ENCODE data around the gene ATP6V0A4. TPM values are rescaled to one million over a fixed set of nuclear protein-coding genes. Genes with fewer than 3 reads are reported as not detected.
A peak's percentile ranks its signal among the peaks of the same experiment; 100 is the strongest.

The ATP6V0A4 gene
- total and polyA plus RNA-seq, 4 experiments from 2014 or later: not detected

GRCh38 chr7:138756591-138757242, 41.3 kb downstream of the ATP6V0A4 start:
- Histone ChIP-seq H3K4me3 (ENCODE audit: low read length in 2 of 2) (no peak overlapping the region), H3K27ac (ENCODE audit: low read depth, low read length) (no peak overlapping the region), H3K27me3 (ENCODE audit: insufficient read depth, low read length) (no peaks in the 10 kb centered on the region), H3K4me1 (ENCODE audit: insufficient read depth, low read length) (peaks cover 20% of the 10 kb centered on the region), H3K36me3 (ENCODE audit: insufficient read depth, low read length) (no peaks in the 10 kb centered on the region), H3K9me3 (ENCODE audit: control insufficient read depth in 1 of 2, low read length in 2 of 2) (no peaks in the 10 kb centered on the region)
- no peak overlapping the region for H3K4me3 Mint-ChIP-seq
- peaks cover 16 to 43% (median 23%) of the 10 kb centered on the region in 4 donors for H3K4me1 Mint-ChIP-seq
- H3K27me3 Mint-ChIP-seq: no peaks in the 10 kb centered on the region
- no peaks in the 10 kb centered on the region for H3K36me3 Mint-ChIP-seq
- POLR2A ChIA-PET (ENCODE audit: partially characterized antibody): interaction anchor here (0.6 kb wide), 1 partner anchor 44 kb away, joined by 3 read pairs; no protein-coding TSS in a partner anchor
- DNase-seq: no peak
- CTCF ChIA-PET (ENCODE audit: partially characterized antibody): interaction anchor here (0.8 to 2.0 kb wide), 2 partner anchors 14 to 129 kb away, joined by 4 to 6 read pairs; no protein-coding TSS in a partner anchor
- peaks cover 0 to 4% (median 0%) of the 10 kb centered on the region in 8 donors for H3K9me3 Mint-ChIP-seq
- intact Hi-C loops (cut with micrococcal nuclease): loop anchor here (10.0 kb wide), 1 partner anchor 358 kb away; no protein-coding TSS in a partner anchor
- H3K27ac Mint-ChIP-seq: peak overlapping the region in 4 of 7 donors; percentile 4 to 60 (median 14)

DNA sequence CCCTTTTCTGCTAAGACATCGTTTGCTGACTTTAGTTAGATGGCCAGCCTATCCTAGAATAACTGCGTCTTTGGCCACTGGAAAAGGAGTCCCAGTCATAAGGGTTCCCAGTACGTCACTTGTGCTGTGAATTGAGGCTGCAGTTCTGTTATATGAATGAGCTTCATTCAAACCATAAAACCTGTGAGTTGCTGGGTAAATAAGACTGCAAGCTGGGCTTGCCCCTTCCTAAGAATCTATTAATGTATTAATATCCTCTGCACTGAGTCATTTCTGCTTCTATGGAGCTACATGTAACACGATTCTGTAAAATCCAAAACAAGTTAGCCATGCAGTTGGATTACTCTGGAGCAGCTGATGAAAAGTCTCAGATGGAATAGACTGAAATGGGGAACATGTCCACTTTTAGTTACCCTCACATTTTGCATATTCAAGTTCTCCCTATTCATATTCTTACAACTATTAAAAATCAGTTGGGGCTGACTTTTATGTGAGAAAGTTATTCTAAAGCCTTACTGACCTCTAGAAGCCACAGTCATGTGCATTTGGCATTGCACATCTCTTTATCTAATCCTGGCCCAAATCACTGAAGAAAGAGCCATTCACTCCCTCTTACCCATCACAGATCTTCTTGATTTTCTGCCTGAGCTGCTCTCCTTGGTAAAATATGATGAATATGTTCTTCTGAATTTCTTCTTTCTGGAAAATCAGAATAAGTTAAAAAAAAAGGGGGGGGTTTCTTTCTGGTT, 42.0 kb downstream of the ATP6V0A4 start:
- no peaks in the 10 kb centered on the region for H3K9me3 ChIP-seq (ENCODE audit: control insufficient read depth in 1 of 2, low read length in 2 of 2)
- DNase-seq: no peak
- ChIA-PET CTCF (ENCODE audit: partially characterized antibody) (interaction anchor here (1.2 to 2.0 kb wide), 3 partner anchors 12 to 130 kb away, joined by 4 to 6 read pairs (median 5); no protein-coding TSS in a partner anchor), POLR2A (ENCODE audit: partially characterized antibody) (no interaction called here)
- H3K27me3 ChIP-seq (ENCODE audit: insufficient read depth, low read length): no peaks in the 10 kb centered on the region
- H3K27me3 Mint-ChIP-seq: no peaks in the 10 kb centered on the region
- intact Hi-C loops (cut with micrococcal nuclease): loop anchor here (10.0 kb wide), 1 partner anchor 359 kb away; no protein-coding TSS in a partner anchor
- no peak overlapping the region for H3K4me3 ChIP-seq (ENCODE audit: low read length in 2 of 2)
- no peaks in the 10 kb centered on the region for H3K36me3 Mint-ChIP-seq
- peaks cover 27% of the 10 kb centered on the region for H3K4me1 ChIP-seq (ENCODE audit: insufficient read depth, low read length)
- peak overlapping the region in 5 of 7 donors; percentile 32 to 85 (median 43) for H3K27ac Mint-ChIP-seq
- no peak overlapping the region for H3K27ac ChIP-seq (ENCODE audit: low read depth, low read length)
- H3K36me3 ChIP-seq (ENCODE audit: insufficient read depth, low read length): no peaks in the 10 kb centered on the region
- no peak overlapping the region for H3K4me3 Mint-ChIP-seq
- H3K9me3 Mint-ChIP-seq: peaks cover 0 to 4% (median 0%) of the 10 kb centered on the region in 8 donors
- peaks cover 21 to 50% (median 28%) of the 10 kb centered on the region in 4 donors for H3K4me1 Mint-ChIP-seq

- H3K9me3 Mint-ChIP-seq: peaks cover 0 to 4% (median 0%) of the 10 kb centered on the region in 8 donors
- Histone ChIP-seq H3K27ac (ENCODE audit: low read depth, low read length) (no peak overlapping the region), H3K4me3 (ENCODE audit: low read length in 2 of 2) (no peak overlapping the region), H3K4me1 (ENCODE audit: insufficient read depth, low read length) (peaks cover 32% of the 10 kb centered on the region), H3K36me3 (ENCODE audit: insufficient read depth, low read length) (no peaks in the 10 kb centered on the region), H3K27me3 (ENCODE audit: insufficient read depth, low read length) (no peaks in the 10 kb centered on the region), H3K9me3 (ENCODE audit: control insufficient read depth in 1 of 2, low read length in 2 of 2) (no peaks in the 10 kb centered on the region)
- ChIA-PET CTCF (ENCODE audit: partially characterized antibody) (interaction anchor here (1.2 to 2.0 kb wide), 3 partner anchors 13 to 131 kb away, joined by 4 to 6 read pairs (median 5); no protein-coding TSS in a partner anchor), POLR2A (ENCODE audit: partially characterized antibody) (no interaction called here)
- no peaks in the 10 kb centered on the region for H3K36me3 Mint-ChIP-seq
- intact Hi-C loops (cut with micrococcal nuclease): loop anchor here (10.0 kb wide), 1 partner anchor 359 kb away; no protein-coding TSS in a partner anchor
- no peak overlapping the region for H3K4me3 Mint-ChIP-seq
- no peak for DNase-seq
- H3K4me1 Mint-ChIP-seq: peaks cover 27 to 57% (median 35%) of the 10 kb centered on the region in 4 donors
- H3K27me3 Mint-ChIP-seq: no peaks in the 10 kb centered on the region
- peak overlapping the region in 6 of 7 donors; percentile 23 to 85 (median 62) for H3K27ac Mint-ChIP-seq
Observed at GRCh38 chr7:138755331-138755747, 42.7 kb downstream of the ATP6V0A4 start.

- Histone ChIP-seq H3K27ac (ENCODE audit: low read depth, low read length) (no peak overlapping the region), H3K36me3 (ENCODE audit: insufficient read depth, low read length) (no peaks in the 10 kb centered on the region), H3K9me3 (ENCODE audit: control insufficient read depth in 1 of 2, low read length in 2 of 2) (no peaks in the 10 kb centered on the region), H3K27me3 (ENCODE audit: insufficient read depth, low read length) (no peaks in the 10 kb centered on the region), H3K4me1 (ENCODE audit: insufficient read depth, low read length) (peaks cover 36% of the 10 kb centered on the region), H3K4me3 (ENCODE audit: low read length in 2 of 2) (no peak overlapping the region)
- Mint-ChIP-seq H3K36me3 (no peaks in the 10 kb centered on the region), H3K9me3 (peaks cover 0 to 4% (median 0%) of the 10 kb centered on the region in 8 donors), H3K4me1 (peaks cover 37 to 74% (median 47%) of the 10 kb centered on the region in 4 donors), H3K27ac (peak overlapping the region; percentile 91 to 98 (median 96)), H3K27me3 (no peaks in the 10 kb centered on the region), H3K4me3 (peak overlapping the region in 5 of 8 donors; percentile 7 to 78 (median 59))
- CTCF ChIA-PET (ENCODE audit: partially characterized antibody): interaction anchor here (1.9 to 6.3 kb wide), 2 partner anchors 15 to 133 kb away, joined by 5 to 49 read pairs; no protein-coding TSS in a partner anchor
- intact Hi-C loops (cut with micrococcal nuclease): loop anchor here (2.0 to 10.0 kb wide), 4 partner anchors 229 to 587 kb away; partner anchors contain the start of genes FMC1, KIAA1549 and UBN2
- peak in 3 of 5 donors; percentile 4 to 65 (median 18) for DNase-seq
- POLR2A ChIA-PET (ENCODE audit: partially characterized antibody): no interaction called here
Observed at GRCh38 chr7:138753610-138754009, 44.4 kb downstream of the ATP6V0A4 start.

GRCh38 chr7:138753150-138753518, 44.9 kb downstream of the ATP6V0A4 start:
- Histone ChIP-seq H3K9me3 (ENCODE audit: control insufficient read depth in 1 of 2, low read length in 2 of 2) (no peaks in the 10 kb centered on the region), H3K36me3 (ENCODE audit: insufficient read depth, low read length) (no peaks in the 10 kb centered on the region), H3K4me3 (ENCODE audit: low read length in 2 of 2) (peak overlapping the region in 1 of 2 donors; percentile 37), H3K27ac (ENCODE audit: low read depth, low read length) (peak overlapping the region; percentile 60), H3K27me3 (ENCODE audit: insufficient read depth, low read length) (no peaks in the 10 kb centered on the region), H3K4me1 (ENCODE audit: insufficient read depth, low read length) (peaks cover 36% of the 10 kb centered on the region)
- ChIA-PET POLR2A (ENCODE audit: partially characterized antibody) (interaction anchor here (0.8 to 1.4 kb wide), 10 partner anchors 10 to 380 kb away, joined by 3 to 12 read pairs (median 4); partner anchors contain the start of gene TRIM24), CTCF (ENCODE audit: partially characterized antibody) (interaction anchor here (1.0 to 6.3 kb wide), 6 partner anchors 9 to 133 kb away, joined by 3 to 49 read pairs (median 4); no protein-coding TSS in a partner anchor)
- no peaks in the 10 kb centered on the region for H3K36me3 Mint-ChIP-seq
- H3K9me3 Mint-ChIP-seq: peaks cover 0 to 4% (median 0%) of the 10 kb centered on the region in 8 donors
- H3K27ac Mint-ChIP-seq: peak overlapping the region; percentile 91 to 98 (median 96)
- peaks cover 37 to 76% (median 49%) of the 10 kb centered on the region in 4 donors for H3K4me1 Mint-ChIP-seq
- H3K4me3 Mint-ChIP-seq: peak overlapping the region in 7 of 8 donors; percentile 28 to 78 (median 59)
- H3K27me3 Mint-ChIP-seq: no peaks in the 10 kb centered on the region
- DNase-seq: peak in 1 of 5 donors; percentile 5
- intact Hi-C loops (cut with micrococcal nuclease): loop anchor here (2.0 to 10.0 kb wide), 4 partner anchors 229 to 588 kb away; partner anchors contain the start of genes FMC1, KIAA1549 and UBN2

DNA sequence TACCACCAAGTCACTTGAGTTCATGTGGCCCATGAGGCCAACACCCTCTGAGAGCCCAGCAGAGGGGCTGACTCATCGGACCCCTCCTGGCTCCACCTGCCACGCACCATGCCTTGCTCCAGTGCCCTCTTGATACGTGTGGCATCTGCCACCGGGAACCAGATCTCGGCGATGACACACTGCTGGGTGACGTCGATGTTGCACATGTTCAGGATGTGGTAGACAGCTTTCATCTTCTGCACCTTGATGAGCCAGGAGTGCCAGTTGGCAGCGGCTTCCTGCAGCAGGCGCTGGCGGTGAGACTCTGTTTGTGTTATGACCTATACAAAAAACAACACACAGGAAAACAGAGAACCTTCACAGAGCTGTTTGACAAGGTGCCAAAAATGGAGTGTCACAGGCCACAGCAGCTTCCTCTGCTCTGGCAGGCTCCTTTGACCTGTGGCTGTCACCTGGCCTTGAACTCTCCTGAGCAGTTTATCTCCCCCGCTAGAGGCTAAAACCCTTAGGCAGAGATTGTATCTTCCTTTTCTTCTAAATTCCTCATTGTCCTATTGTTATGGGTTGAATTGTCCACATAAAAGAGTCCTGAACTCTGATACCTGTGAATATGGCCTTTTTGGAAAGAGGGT, 45.4 kb downstream of the ATP6V0A4 start:
- CTCF ChIA-PET (ENCODE audit: partially characterized antibody): interaction anchor here (1.0 to 6.3 kb wide), 7 partner anchors 9 to 592 kb away, joined by 3 to 49 read pairs (median 4); no protein-coding TSS in a partner anchor
- Mint-ChIP-seq H3K4me1 (peaks cover 37 to 80% (median 49%) of the 10 kb centered on the region in 4 donors), H3K4me3 (peak overlapping the region; percentile 28 to 78 (median 60)), H3K27me3 (no peaks in the 10 kb centered on the region), H3K27ac (peak overlapping the region; percentile 91 to 98 (median 96)), H3K9me3 (peaks cover 0 to 4% (median 0%) of the 10 kb centered on the region in 8 donors), H3K36me3 (no peaks in the 10 kb centered on the region)
- intact Hi-C loops (cut with micrococcal nuclease): loop anchor here (1.0 to 10.0 kb wide), 10 partner anchors 14 to 750 kb away; partner anchors contain the start of genes CREB3L2, FMC1, KIAA1549 and TRIM24
- Histone ChIP-seq H3K27ac (ENCODE audit: low read depth, low read length) (peak overlapping the region; percentile 60), H3K36me3 (ENCODE audit: insufficient read depth, low read length) (no peaks in the 10 kb centered on the region), H3K27me3 (ENCODE audit: insufficient read depth, low read length) (no peaks in the 10 kb centered on the region), H3K4me1 (ENCODE audit: insufficient read depth, low read length) (peaks cover 36% of the 10 kb centered on the region), H3K9me3 (ENCODE audit: control insufficient read depth in 1 of 2, low read length in 2 of 2) (no peaks in the 10 kb centered on the region), H3K4me3 (ENCODE audit: low read length in 2 of 2) (peak overlapping the region in 1 of 2 donors; percentile 37)
- POLR2A ChIA-PET (ENCODE audit: partially characterized antibody): interaction anchor here (0.7 to 1.4 kb wide), 15 partner anchors 10 to 531 kb away, joined by 3 to 12 read pairs (median 4); partner anchors contain the start of genes TMEM213 and TRIM24
- peak; percentile 93 to 99 (median 98) for DNase-seq
